Activated CD8-positive, alpha-beta memory T cell treated with anti-CD3 and anti-CD28 coated beads for 4 hours (primary cell): ENCODE data around the gene SACM1L.

ENCODE experiments used
- DNase-seq, 2 donors: peaks; one replicate each; pipeline ENCODE4 v3.0.0-alpha.2; 2020; ENCODE audit warnings: low read depth in 2 of 2

SACM1L gene

GRCh38 chr3:45786801-45787495, 97.8 kb downstream of the SACM1L start:
- no peak for DNase-seq

DNA sequence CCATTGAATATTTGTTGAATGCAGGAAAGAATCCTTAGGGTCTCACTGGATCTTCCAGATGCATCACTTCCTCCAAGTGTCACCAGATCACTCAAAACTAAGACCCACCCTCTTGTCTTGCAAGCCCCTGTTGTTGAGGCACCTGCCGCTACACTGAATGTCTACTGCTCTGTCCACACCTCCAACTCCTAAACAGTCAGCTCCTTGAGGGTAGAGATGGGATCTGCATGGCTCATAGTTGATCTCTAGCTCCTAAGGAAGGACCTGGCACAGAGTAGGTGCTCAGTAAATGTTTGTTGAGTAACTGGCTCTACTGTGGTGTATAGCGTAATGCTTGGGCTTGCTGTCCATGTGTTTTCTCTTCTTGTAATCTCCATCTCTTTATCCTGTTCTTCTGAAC, 98.4 kb downstream of the SACM1L start:
- no peak for DNase-seq

DNA sequence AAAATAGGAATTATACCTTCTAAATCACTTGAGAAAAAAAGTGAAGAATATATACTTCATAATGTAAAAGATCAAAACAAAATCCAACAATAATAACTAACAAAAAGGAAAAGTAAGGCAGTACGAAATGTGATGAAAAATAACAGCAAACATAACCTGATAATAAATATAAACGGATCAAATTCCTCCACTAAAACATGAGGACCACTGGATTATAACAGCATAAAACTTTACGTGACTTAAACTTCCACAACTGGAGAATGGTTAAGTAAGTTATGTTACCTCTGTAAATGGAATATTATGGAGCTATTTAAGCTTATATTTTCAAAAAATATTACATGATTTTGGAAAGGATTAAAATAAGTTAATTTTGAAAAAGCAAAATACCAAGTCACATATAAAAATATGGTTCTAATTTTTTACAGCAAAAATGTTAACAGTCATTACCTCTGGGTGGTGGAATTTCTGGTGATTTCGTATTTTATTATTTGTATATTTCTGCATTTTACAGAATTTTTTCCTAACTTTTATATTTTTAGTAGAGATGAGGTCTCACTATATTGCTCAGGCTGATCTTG, 100.1 kb downstream of the SACM1L start:
- DNase-seq: no peak

DNA sequence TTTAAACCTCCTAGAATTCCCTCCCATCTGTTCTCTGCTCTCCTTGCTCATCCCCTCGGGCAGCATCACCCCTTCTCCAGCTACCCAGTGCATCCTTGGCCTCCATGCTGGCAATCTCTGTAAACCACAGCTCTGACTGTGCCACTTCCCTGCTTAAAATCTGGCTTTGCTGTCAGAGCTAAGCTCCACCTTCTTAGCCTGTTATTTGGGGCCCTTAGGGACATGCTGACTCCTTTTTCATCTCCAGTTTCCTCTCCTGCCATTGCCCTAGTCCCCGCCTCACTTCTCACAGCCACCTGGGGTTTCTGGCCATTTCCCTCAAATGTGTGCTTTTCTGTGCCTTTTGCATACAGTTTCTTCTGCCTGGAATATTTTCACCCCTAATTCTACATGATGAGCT, 101.4 kb downstream of the SACM1L start:
- no peak for DNase-seq

DNA sequence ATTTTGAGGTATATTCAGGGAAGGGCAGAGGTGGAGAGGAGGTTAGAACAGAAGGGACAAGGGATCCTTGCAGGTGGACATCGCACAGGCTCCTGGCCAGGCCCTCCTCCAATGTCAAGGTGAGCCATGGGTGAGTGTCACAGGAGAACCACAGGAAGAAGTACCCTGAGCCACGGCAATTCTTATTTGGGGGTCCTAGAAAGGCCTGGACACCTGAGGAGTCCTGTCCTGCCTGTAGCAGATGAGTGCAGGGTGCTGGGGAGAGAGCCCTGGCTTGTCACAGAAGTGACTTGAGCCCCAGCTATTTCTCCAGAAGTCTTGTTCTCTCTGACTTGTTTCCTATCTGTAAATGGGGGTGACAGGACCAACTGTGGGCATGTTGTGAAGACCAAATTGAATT, 102.8 kb downstream of the SACM1L start:
- DNase-seq: no peak

DNA sequence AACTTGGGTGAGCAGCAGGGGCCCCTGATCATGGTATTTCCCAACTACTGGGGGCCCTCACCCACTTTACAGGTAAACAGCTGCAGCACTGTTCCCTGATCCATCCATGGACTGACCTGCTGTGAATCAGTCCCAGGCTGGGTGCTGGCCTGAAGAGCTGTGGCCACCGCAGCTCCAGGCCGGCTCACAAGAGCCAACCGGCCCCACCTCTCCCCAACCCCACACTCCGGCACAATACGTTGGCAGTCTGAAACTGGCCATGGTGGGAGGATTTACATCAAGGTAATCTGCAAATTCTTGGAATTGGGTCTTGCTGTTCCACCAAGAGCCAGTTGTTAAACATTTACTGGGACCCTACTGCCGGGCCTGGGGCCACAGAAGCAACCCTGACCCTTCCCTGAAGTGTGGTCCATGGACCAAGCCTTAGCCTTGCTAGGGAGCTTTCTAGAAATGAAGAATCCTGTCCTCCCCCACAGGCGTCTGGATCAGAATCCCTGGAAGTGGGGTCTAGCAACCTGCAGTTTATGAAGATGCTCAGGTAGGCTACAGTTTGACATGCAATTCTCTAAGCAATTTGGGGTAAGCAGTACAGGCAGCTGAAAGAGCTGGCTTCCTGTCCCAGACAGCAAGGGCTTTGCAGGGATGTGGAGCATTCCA, 103.4 kb downstream of the SACM1L start:
- DNase-seq: no peak

GRCh38 chr3:45793482-45794176, 104.4 kb downstream of the SACM1L start:
- DNase-seq: no peak

GRCh38 chr3:45794177-45794560, 105.0 kb downstream of the SACM1L start:
- DNase-seq: no peak

DNA sequence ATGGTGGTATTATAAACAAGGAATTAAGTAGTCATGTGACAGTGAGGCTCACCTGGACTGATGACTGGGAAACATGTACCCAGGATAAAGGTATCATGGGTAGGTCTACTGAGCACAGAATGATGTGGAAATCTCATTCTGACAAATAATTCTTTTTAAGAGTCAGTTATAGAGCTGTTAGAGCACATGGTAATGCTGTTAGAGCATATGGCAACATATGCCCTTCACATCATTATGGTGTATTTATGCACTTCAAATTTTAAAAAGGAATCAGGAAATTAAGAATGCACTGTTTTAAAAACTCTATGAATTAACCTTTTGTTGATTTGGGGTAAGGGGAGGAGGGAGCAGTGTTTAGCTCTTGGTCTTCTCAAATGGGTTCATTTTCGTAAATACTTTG, 105.5 kb downstream of the SACM1L start:
- no peak for DNase-seq
